Activated CD4-positive, alpha-beta T cell treated with anti-CD3 and anti-CD28 coated beads for 4 hours (primary cell): Measurements from ENCODE around the gene CD44.

Experiments used
- DNase-seq, 2 donors: peaks; one replicate each; pipeline ENCODE4 v3.0.0-alpha.2; 2020

Gene CD44

DNA sequence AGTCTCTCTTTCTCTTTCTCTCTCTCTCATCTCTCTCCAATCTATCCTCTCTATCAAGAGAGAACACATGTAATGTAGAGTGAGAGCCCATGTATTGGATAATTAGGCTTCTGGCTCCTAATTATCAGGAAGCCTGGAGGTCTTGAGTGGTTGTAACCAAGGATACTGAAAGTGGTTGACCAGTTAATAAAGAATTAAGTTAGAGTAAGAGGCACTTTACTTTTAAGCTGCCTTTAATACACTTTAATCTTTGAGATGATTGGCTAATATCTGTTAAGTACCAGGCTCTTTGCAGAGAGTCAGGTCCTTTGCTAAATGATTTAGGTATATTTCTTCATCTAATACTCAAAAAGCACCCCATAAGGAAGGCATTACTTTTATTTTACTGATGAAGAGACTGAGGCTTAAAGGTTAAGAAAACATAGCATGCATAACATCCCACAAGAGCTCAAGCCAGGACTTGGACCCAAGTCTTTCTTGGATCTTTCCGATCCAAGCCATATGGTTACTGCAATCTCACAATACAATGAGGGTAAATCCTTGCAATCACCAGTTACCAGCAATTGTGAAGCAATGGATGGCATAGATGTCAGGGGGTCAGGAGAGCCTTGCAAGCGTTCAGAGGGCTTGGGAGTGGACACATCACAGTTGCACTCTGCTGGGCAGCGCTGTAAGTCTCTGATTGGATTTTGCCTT is 22.1 kb downstream of the CD44 start:
- DNase-seq, result no peak

DNA sequence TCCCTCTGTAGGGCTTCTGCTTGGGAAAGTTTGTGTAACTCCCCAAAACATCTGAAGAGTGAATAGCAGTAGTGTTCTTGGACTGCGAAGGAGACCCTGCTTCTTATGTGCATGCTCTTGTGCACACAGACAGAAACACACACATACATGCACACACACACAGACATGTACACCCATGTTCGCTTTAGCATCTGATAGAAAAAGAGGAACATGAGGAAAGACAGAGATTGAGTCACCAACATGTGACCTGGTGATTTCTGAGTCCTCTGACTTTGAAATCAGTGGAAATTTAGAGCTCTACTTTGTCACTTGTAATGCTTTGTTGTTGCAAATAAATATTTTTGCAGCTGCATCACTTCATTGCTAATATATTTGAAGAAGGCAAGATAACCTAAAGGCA is 23.8 kb downstream of the CD44 start:
- DNase-seq, result no peak

DNA sequence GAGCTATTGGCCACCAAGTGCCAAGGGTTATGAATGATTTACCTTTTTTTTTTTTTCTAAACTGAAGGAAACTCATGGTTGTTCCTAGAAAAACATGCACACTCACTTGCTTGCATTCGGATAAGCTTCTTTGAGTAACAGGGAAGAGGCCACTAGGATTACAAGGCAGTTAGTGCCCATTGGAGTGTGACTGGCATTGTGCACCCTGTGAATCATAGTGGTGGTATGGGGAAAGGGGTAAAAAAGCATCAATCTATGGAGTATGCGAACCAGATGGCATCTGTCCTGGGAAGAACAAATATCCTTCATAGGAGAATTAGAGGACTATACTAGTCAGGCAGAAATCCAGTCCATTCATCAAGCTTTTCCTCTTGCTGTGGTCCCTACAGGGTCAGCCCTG is 24.2 kb downstream of the CD44 start:
- no peak for DNase-seq

DNA sequence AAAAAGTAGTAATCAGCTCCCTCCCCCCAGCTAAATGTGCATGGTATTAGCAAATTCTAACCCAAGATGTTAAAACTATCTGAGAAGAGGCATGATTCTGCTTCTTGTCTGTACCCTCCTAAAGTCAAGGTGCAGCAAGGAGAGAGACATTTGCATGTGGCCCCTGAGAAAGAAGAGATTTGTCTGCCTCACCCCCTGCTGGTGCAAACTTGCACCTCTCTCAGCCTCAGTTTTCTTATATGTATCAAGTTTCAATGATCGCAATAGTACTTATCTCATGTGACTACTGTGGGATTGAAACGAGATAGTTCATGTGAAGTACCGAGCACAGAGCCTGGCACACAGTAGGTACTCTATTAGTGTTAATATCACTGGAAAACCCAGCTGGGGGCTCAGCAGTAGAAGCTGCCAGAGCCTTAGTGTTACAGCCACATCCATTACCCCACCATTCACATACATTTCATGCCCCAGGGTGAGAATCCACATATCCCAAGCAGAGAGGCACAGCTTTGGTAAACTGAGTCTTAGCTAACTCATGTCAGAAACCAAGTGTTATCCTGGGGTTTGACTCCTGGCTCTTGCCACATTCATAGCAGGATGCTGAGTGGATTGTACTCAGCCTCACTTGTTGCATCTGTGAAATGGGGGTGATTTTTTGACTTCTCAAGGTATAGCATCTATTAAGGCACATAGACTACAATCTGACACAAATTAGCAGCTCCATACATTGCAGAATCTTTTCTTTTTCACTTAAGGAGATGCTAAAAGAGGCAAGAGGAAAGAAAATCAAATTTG is 24.9 kb downstream of the CD44 start:
- no peak for DNase-seq

DNA sequence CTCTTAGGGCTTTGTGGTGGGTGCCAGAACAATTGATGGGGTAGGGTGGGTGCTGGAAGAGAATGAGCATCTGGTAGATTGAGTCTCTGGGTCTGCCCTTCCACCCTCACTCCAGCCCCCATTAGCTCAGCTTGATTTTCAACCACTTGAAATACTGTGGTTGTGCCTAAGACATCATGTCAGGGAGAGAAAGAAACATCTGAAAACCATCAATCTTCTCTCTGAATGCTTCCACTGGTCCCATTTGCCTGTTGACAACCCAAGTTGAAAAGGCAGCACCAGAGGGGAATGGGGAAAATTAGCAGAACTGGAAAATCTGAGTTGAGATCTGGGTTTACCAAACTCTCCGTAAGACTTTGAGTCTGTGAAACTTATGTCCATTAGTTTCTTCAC is 26.1 kb downstream of the CD44 start:
- DNase-seq, result no peak

DNA sequence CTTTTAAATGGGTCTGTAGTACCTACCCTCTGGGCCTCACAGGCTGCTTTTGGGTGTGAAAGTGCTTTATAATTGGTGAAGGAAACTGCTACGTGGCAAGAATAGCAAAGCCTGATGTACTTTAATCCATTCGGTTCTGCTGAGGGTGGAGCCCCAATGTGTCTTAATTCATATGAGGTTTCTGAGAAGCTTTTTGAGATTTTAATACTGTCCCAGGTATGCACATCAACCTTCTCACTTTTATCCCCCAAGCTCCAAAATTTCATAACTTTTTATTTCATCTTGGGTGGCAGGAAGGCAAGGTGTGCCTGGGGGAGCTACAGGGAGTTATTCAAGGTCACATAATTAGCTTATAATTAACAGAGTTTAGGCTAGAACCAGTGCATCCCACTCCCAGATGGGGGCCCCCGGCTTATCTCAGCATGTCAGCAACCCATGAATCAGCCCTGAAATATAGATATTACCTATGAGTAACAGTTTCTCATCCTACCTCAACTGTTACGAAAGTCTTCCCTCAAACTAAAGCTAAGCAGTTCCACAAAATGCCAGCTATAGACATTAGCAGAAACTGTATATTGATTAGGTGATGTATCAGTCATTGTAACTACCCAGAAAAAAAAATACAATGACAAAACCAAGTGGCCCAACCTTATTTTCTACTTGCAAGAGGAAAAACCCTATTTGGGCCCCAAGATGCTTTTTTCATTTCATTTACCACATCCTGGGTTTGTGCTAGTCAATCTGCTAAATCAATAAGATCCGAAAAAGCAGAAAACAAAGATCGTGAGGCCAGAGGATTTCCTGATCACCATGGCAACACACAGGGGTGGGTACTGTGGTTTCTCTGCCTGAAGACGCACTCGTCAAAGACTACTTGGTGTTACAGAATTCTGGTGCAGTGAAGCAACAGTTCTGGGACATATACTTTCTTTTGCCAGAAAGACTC is 26.7 kb downstream of the CD44 start:
- DNase-seq, result peak; percentile 75 to 76

DNA sequence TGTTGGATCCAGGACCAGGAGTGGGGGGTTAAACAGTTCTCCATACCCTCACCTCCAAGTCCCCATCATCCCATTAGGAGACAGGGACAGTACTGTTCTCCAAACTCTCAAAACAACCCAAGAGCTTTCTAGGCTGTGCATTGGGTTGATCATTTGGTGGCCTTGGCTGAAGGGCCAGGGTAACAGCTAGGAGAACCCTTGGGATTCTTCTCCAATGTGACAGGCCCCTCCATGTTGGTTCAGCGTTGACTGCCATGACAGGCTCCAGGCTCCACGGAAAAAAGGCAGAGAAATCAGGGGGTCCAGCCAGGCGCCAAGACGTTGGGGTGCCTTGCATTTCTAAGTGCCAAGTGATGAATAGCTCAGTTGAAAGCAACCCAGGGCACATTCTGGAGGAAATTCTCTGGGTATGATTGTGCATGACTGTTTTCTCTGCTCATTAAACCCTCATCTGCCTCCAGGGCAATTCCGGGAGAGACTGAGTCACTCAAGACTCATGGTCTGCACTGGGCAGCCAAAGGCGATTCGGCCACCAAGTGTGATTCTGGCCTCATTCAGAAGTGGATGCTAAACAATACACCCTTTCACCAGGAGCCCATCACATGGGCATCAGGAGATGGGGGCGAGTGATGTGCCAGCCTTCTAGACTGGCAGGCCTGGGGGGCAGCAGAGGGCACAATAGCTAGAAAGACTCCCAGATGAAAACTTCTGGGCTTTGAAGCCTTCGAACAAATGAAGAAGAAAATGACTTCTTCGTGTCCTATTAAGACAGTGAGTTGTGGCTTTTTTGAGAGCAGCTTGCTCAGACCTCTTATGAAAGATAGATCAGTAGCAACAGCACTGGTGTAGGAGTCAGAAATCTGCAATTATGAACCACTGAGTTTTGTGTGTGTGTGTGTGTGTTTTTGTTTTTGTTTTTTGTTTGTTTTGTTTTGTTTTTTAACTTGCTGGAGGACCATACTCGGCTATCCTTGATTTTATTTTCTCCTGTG is 27.7 kb downstream of the CD44 start:
- DNase-seq, result peak in 1 of 2 donors; percentile 31

DNA sequence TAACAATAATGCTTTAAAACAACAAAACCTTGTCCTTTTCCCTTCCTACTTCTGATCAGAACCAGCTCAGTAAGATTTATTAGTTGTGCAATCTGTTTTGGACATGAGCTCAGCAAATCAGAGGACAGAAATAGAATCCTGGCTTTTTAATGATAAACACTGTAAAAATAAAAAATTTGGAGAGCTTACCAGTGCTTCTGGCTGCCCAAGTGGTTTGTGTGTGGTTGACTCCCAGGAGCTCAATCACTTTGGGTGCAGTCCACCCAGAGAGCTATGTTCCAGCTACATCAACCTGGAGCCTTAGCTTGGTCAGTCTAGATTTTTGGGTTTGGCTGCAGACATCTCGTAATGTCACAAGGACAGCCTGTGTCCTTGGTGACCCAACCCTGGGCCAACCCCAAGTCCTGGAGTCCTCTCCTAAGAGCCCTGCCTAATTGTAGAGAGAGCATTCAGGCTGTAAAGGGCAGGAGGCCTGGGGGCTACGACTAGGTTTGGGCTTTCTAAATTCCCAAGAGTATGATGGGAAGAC is 28.5 kb downstream of the CD44 start:
- DNase-seq, result no peak

DNA sequence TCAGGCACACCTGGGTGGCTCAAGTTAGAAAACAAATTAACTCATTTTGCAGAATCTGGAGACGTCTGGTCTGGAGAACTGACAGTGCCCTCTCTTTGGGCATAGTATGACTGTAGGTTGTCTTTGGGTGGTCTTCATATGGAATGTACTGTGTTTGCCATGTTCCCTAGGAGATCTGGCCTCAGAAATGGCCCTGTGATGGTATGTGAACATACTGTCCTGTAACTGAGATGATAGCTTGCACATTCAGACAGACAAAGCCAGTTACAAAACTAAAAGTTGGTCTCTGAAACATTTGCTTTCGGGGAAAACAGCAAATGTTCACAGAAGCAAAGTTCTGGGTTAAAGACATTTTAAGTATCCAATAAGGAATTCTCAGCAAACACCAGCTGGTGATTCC is 29.7 kb downstream of the CD44 start:
- no peak for DNase-seq

DNA sequence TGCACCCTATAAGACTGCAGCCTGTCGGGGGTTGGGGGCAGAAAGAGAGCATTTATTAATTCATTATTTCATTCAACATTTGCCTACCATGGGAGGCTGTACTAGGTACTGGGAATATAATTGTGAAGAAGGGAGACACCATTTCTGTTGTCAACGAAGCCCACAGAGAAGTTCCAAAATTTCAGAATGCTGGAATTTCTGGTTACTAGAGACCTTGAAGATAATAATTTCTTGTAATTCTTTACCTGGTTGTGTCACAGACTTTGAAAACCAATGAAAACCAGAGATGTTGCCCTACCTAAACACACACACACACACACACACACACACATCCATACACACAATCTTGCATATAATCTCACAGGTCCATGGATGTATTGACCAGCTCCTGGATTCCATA is 30.1 kb downstream of the CD44 start:
- no peak for DNase-seq

DNA sequence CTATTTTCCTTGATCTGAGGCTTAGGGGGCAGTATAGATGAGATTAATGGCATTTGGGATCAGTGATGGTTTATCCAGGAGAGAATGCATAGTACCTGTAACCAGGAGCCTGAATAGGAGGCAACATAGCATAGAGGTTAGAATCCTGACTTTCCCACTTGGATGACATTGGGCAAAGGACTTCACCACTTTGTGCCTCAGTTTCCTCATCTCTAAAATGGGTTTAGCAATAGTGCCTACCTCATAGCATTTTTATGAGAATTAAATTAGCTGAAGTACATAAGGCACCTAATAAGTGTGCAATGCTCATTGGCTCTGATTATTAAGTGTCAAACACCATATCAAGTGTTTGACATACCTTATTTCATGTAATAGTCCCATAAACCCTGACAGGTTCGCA is 30.8 kb downstream of the CD44 start:
- DNase-seq, result no peak

DNA sequence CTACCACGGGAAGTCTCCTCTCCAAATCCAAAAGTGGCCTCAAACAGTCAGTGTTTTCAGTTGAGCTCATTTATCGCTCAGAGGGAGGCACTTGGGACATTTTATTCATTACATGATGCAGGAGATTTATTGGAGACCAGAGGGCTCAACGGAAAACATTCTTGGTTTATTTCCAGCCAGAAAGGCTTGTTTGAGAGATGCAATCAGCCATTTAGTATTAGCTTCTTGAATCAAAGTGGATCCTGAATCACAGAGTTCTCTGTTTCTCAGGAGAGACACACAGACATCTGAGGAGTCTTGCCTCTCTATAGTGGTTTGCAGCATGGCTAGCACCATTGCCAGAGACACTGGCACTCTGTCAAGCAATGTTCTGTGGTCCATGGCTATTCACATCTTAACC is 31.5 kb downstream of the CD44 start:
- DNase-seq, result no peak

DNA sequence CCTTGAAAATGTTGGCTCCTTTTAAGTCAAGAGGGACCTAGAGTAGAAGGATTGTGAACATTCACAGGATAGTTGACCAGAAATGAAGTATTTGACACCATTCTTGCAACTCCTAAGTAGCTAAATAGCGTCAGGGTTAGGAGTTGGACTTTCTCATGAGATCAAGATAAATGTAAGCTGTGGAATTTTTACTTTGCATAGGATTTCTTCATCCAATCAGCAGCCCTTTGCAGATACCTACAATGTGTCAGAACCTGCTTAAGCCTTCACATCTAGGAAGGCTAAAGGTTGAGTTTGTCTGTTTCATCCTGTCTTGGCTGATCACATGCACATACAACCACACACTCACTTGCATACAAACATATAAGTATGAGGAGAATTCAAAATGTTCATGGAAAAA is 32.3 kb downstream of the CD44 start:
- DNase-seq, result no peak

DNA sequence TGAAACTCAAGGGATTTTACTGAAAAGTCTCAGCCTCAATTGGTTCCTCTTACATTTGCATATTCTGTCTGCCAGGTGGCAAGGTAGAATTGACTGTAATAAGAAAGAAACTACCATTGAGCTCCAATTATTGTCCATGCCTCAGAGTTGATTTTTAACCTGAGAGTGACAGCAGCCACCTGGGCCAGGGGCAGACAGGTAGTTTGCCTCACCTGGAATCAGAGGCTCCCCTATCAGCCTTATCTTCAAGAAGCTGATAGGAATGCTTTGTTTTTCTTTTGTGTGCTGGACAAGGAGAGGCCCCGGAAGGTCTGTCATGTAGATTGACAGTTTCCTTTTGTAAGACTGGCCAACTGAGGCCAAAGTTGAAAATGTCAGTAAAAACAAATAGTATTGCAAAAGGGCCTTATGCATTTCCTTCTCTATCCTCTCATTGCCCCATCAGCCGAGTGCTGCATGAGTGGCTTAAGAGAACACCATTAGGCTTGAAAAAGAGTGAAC is 34.1 kb downstream of the CD44 start:
- DNase-seq, result no peak

DNA sequence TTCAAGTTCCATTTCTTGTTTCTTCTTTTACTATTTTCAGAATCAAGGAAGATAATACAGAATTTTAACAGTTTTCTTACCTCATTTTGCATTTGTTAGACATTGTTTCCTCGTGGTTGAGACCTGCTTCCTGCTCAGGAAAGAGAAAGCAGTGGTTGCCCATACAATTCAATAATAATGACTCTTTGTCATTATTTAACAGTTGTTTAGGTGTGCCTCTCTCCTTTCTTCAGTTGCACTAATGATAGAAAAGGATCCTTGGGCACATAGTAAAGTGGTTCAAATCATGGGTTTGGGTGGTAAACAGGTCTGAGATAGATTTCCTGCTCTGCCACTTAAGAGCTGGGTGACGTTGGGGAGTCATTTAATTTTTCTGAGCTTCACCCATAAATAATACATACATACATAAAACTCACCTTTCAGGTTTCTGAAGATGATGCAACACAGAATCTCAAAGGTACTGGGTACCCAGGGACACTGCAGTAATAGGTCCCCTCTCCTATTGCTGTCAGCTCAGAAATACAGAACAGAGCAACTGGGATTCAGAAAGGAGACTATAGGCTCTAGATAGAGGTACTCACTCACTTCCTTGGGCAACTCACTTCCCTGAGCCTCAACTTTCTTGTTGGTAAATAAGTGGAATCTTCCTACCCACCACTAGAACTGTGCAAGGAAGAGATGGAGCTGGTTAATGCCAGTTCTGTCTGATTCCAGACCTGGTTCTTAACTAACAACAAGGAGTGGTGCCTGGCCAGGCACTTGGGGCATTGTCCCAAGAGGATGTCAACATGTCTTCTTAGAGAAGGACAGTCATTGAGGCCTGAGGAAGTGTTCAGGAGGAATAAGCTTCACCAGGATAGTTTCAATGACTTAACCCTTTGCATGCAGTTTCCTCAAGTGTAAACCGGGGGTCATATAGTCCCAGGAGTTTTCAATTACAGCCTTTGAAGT is 34.9 kb downstream of the CD44 start:
- no peak for DNase-seq

DNA sequence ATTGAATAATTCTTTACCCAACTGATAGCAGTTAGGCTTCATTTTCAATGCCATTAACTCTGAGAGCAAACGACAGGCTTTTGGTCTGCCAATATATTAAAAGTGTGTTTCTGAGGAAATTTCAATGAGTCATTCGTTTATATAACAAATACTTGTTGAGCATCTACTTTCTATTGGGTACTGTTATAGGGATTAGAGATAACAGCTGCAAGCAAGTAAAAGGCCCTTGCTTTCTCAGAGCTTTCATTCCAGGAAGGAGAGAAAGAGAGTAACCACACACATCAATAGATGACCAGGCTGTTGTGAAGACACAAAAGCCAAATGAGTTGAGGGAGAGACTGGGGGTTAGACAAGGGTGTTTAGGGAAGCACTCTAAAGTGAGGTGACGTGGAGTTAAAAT is 35.7 kb downstream of the CD44 start:
- no peak for DNase-seq

DNA sequence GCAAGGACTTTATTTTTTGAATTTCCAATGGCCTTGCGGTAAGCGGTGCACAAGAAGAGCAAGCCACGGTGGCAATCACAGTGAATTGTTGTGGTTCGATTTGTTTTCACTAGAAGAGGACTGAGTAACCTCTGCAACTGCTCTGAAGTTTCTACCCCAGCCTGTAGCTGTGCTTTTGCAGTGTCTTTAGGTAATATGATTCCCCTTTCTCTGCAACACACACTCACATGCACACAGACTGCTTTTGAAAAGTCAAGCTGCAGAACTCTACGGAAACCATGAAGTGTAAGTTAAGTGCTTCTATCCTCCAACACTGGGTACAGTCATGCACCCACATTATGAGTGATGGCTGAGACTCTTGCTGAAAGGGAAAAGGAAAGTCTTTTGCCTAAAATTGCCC is 38.4 kb downstream of the CD44 start:
- no peak for DNase-seq

DNA sequence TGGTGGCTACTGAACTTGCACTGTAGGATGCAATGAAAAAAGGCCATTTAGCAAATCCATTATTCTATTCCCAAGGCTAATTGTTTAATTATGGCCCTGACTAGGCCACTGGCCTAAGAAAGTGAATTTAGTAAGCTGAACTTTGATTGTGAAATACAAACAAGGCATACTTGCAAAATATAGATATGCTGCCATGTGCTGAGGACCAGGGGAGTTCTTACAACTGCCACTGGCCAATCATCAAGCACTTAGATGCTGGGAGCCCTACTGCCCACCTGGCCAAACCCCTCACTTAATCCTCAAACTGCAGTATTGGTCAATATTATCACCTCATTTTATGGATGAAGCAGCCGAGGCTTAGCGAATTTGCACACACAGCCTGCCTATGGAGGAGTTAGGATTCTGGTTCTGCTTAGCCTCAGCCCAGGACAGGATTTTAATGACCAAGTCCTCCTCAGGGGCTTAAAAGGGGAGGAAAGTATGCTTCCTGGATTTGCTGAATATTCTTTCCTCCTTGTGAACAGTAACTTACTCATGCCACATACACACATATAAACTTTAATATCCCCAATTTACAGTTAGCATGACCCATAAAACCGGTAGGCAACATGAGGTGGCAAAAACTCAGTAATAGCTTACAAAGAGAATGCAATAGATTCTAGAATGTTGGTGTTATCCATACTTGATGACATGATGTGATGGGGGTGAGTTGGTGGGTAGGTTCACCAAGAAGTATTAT is 39.3 kb downstream of the CD44 start:
- DNase-seq, result no peak

DNA sequence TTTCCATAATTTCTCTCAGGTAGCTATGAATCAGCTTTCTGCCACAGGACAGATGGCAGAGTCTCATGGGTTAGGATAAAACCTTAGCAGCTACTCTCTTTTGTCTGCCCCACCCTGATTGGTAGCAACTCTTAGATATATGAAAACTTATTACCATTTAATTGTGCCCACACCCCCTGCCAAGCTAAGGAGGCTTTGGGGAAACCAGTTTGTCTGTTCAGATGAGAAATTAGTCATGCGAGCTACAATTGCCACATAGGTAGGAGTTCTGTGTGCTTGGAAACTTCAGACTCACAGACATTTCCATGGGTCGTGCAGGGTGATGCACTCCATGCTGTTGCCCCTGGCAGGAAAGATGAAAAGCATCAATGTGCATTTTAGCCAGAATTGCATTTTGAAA is 39.9 kb downstream of the CD44 start:
- peak; percentile 48 to 49 for DNase-seq
